ENCODE data around the gene AUTS2. TPM values are rescaled to one million over a fixed set of nuclear protein-coding genes. Genes with fewer than 3 reads are reported as not detected.

Gene AUTS2
- total RNA-seq, 1 experiment from 2014 or later: not detected

DNA sequence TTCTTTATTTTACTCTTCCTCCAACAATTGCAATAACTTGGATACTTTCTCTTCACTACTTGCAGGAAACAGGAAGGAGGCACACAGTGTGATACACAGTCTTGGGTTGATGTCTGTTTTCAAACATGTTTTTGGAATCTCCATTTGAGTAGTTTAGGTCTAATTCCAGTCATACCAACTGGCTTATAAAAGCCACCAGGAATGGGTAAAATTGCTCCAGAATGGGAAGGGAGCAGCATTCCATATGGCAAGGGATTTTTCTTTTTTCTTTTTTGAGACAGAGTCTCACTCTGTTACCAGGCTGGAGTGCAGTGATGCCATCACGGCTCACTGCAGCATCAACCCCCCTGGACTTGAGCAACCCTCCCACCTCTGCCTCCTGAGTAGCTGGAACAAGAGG, 988.5 kb downstream of the AUTS2 start:
- CTCF ChIA-PET: no interaction called here
- H3K4me1 Mint-ChIP-seq (ENCODE audit: low read depth, unreplicated experiment): no peaks in the 10 kb centered on the region
- BruUV-seq (replicated peaks): no TSS peak
- no peak for DNase-seq
- TF ChIP-seq, protein P1, sequence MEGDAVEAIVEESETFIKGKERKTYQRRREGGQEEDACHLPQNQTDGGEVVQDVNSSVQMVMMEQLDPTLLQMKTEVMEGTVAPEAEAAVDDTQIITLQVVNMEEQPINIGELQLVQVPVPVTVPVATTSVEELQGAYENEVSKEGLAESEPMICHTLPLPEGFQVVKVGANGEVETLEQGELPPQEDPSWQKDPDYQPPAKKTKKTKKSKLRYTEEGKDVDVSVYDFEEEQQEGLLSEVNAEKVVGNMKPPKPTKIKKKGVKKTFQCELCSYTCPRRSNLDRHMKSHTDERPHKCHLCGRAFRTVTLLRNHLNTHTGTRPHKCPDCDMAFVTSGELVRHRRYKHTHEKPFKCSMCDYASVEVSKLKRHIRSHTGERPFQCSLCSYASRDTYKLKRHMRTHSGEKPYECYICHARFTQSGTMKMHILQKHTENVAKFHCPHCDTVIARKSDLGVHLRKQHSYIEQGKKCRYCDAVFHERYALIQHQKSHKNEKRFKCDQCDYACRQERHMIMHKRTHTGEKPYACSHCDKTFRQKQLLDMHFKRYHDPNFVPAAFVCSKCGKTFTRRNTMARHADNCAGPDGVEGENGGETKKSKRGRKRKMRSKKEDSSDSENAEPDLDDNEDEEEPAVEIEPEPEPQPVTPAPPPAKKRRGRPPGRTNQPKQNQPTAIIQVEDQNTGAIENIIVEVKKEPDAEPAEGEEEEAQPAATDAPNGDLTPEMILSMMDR (IDR thresholded peaks at IDR 0.05; ENCODE audit: unreplicated experiment): no peak
- no peaks in the 10 kb centered on the region for H3K27me3 Mint-ChIP-seq (ENCODE audit: unreplicated experiment)
- intact Hi-C loops (cut with micrococcal nuclease; ENCODE audit: unreplicated experiment): no loop called here
- H3K27ac Mint-ChIP-seq (ENCODE audit: unreplicated experiment): no peak overlapping the region
- peaks cover 3% of the 10 kb centered on the region for H3K9me3 Mint-ChIP-seq (ENCODE audit: low read depth, unreplicated experiment)
- H3K36me3 Mint-ChIP-seq (ENCODE audit: insufficient read depth, unreplicated experiment): no peaks in the 10 kb centered on the region
- no peak overlapping the region for H3K4me3 Mint-ChIP-seq (ENCODE audit: low read depth, unreplicated experiment)

DNA sequence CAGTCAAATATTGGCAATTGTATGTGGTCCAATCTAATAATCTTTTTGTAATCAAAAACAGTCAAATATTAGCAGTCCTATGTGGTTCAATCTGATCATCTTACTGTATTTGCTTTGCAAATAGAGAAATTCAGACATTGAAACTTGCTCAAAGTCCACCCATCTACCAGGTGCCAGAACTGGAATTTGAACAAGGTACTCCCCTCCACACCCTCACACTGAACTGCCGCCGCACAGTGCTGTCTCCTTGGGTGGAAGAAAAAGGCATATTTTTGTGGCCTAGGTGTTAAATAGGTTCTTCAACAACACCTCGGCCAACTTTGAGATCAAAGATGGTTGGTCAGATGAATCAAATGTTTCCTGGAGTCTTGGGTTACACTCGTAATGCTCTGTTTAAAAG, 989.5 kb downstream of the AUTS2 start:
- TF ChIP-seq, protein P1 (IDR thresholded peaks at IDR 0.05; ENCODE audit: unreplicated experiment): no peak
- intact Hi-C loops (cut with micrococcal nuclease; ENCODE audit: unreplicated experiment): no loop called here
- H3K27ac Mint-ChIP-seq (ENCODE audit: unreplicated experiment): no peak overlapping the region
- H3K9me3 Mint-ChIP-seq (ENCODE audit: low read depth, unreplicated experiment): peaks cover 3% of the 10 kb centered on the region
- H3K4me1 Mint-ChIP-seq (ENCODE audit: low read depth, unreplicated experiment): no peaks in the 10 kb centered on the region
- no peak for DNase-seq
- H3K4me3 Mint-ChIP-seq (ENCODE audit: low read depth, unreplicated experiment): no peak overlapping the region
- BruUV-seq (replicated peaks): no TSS peak
- CTCF ChIA-PET: no interaction called here
- H3K27me3 Mint-ChIP-seq (ENCODE audit: unreplicated experiment): no peaks in the 10 kb centered on the region
- H3K36me3 Mint-ChIP-seq (ENCODE audit: insufficient read depth, unreplicated experiment): no peaks in the 10 kb centered on the region

DNA sequence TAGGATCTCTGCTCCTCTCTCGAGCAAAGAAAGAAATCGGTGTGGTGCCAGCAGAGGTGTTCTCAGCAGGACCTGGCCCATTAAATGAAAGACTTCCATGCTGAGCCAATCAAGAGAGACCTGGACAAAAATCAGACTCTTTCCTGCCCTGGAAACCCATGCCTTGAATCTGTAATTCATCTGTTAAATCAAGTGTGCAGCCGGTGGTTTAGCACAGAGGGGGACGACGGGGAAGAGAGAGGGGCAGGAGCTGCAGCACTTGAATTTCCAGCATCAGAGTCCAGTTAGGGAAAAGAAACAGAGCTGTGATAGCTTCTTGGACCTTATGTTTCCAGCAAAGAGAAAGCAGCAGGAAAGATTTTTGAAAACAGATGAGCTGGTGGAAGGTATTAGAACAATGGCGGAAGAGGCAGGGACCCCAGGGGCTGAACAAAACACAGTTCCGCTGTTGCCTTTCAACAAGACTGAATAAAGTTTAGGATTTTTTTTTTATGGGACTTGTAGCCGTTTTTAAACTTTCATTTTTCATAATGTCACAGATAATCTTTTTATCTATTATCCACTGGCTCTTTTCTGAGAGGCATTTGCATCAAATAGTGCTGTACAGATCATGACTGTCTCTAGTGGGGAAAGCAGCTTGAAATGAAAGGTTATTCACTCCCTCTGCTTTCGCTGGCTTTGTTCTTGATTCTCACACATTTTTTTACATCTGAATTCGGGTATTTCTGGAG, 990.1 kb downstream of the AUTS2 start:
- no peaks in the 10 kb centered on the region for H3K36me3 Mint-ChIP-seq (ENCODE audit: insufficient read depth, unreplicated experiment)
- no peaks in the 10 kb centered on the region for H3K27me3 Mint-ChIP-seq (ENCODE audit: unreplicated experiment)
- H3K4me3 Mint-ChIP-seq (ENCODE audit: low read depth, unreplicated experiment): no peak overlapping the region
- no peaks in the 10 kb centered on the region for H3K4me1 Mint-ChIP-seq (ENCODE audit: low read depth, unreplicated experiment)
- BruUV-seq (replicated peaks): no TSS peak
- intact Hi-C loops (cut with micrococcal nuclease; ENCODE audit: unreplicated experiment): no loop called here
- CTCF ChIA-PET: no interaction called here
- peaks cover 3% of the 10 kb centered on the region for H3K9me3 Mint-ChIP-seq (ENCODE audit: low read depth, unreplicated experiment)
- TF ChIP-seq, protein P1 (IDR thresholded peaks at IDR 0.05; ENCODE audit: unreplicated experiment): no peak
- no peak for DNase-seq
- no peak overlapping the region for H3K27ac Mint-ChIP-seq (ENCODE audit: unreplicated experiment)

DNA sequence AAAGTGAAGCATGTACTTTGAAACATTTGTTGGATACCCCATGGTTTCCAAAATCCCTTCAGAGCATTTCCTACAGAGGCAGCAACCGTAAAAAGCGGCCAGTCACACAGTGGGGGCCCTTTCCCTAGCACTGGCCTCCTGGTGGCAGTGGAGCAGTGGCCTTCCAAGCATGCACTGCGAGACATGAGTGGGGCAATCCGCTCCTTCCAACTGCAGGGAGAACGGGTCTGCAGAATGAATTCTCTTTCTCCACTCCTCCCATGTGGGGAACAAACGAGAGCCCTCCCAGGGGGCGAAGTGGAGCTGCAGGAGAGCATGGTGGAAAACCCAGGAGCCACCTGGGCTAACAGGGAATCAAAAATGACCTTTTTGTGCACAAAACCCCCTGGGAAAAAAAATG, 990.7 kb downstream of the AUTS2 start:
- no peak for DNase-seq
- intact Hi-C loops (cut with micrococcal nuclease; ENCODE audit: unreplicated experiment): no loop called here
- no TSS peak for BruUV-seq (replicated peaks)
- Mint-ChIP-seq H3K36me3 (ENCODE audit: insufficient read depth, unreplicated experiment) (no peaks in the 10 kb centered on the region), H3K27ac (ENCODE audit: unreplicated experiment) (no peak overlapping the region), H3K4me1 (ENCODE audit: low read depth, unreplicated experiment) (no peaks in the 10 kb centered on the region), H3K4me3 (ENCODE audit: low read depth, unreplicated experiment) (no peak overlapping the region), H3K27me3 (ENCODE audit: unreplicated experiment) (no peaks in the 10 kb centered on the region), H3K9me3 (ENCODE audit: low read depth, unreplicated experiment) (peaks cover 3% of the 10 kb centered on the region)
- TF ChIP-seq, protein P1 (IDR thresholded peaks at IDR 0.05; ENCODE audit: unreplicated experiment): no peak
- CTCF ChIA-PET: no interaction called here
